Measurements from ENCODE around the gene GRM8.

Gene GRM8

GRCh38 chr7:126403040-126403439 is 849.7 kb downstream of the GRM8 start:
- DNase-seq: no peak

- no peak for DNase-seq
Observed at GRCh38 chr7:126401918-126402317, 850.8 kb downstream of the GRM8 start.

DNA sequence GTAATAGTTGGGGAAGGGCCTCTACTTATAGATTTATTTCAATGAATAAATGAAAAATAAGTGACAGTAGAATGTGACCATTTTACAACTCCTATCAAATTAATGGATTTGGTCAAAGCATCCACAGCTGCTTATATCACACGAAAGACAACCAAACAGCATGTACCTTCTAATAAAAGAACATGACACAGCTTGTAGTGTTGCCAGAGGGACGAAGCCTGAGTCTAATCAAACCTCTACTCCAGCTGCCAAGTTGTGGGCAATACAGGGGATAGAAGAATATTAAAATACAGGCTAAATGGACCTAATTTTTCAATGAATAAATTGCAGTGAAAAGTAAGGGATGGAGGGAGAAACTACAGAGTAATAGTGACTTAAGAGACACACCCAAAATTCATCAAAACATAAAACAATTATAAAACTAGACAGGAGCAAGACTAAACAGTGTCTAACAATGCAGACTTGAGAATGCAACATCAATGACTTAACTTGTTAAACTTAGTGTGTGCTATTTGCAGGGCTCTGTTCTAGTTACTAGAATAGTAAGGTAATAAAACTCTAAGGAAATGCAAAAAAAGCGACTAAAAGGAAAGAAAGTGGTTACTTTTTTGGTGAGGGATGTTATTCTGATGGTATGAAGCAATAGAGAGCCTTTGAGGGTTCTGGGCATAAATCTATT is 853.8 kb downstream of the GRM8 start:
- peak; percentile 37 for DNase-seq

DNA sequence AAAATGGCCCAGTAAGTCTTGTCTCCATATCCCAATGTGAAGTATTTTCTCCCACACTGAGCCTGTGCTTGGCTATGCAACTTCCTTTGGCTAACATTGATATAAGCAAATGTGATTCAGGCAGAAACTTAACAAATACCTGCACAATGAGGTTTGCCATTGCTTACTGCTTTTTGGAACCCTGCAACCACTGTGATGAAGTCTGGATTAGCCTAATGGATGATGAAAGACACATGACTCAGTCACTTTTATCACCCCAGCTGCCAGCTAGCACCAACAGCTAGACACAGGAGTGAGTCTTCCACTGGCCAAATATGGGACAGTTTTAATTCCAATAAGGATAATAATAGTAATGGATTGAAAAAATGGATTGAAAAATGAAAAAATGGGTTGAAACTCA is 854.5 kb downstream of the GRM8 start:
- DNase-seq: no peak

DNA sequence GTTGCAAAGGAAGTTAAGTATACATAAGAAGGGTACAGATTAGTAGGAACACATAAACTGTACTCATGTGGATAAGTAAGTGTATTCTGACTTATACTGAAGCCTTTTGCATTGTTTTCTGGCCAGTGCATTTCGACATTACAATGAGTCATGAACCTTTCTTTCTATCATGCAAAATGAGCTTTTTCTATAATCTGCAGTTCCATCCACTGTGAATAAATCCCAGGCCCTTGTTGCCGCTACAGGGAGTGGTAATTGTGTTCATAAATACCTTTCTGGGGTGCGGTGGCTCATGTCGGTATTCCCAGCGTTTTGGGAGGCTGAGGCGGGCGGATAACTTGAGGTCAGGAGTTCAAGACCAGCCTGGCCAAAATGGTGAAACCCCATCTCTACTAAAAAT is 858.3 kb downstream of the GRM8 start:
- DNase-seq: no peak
